IPS-20b (cell line): ENCODE results near the gene TAL1.

ENCODE experiments used
- H3K27ac ChIP-seq: one replicate; pipeline ENCODE4 v1.5.1; 2013; ENCODE audit warnings: low read length
- H3K27me3 ChIP-seq: 2 replicates; pipeline ENCODE4 v1.6.1; 2013; ENCODE audit warnings: mild to moderate bottlenecking, low read length, inconsistent platforms; ENCODE audit not compliant: insufficient read depth
- H3K36me3 ChIP-seq: 2 replicates; pipeline ENCODE4 v1.6.1; 2013; ENCODE audit warnings: low read depth, mild to moderate bottlenecking, inconsistent platforms, low read length, moderate library complexity; ENCODE audit not compliant: insufficient read depth
- H3K4me1 ChIP-seq: 2 replicates; pipeline ENCODE4 v1.6.1; 2013; ENCODE audit warnings: mild to moderate bottlenecking, control low read depth, inconsistent platforms, low read length, moderate library complexity; ENCODE audit not compliant: insufficient read depth
- H3K4me3 ChIP-seq: 2 replicates; pipeline ENCODE4 v1.5.1; 2013; ENCODE audit warnings: mild to moderate bottlenecking, low read length, inconsistent platforms
- H3K9ac ChIP-seq: 2 replicates; pipeline ENCODE4 v1.6.1; 2013; ENCODE audit warnings: low read depth, mild to moderate bottlenecking, inconsistent platforms, low read length, moderate library complexity
- H3K9me3 ChIP-seq: 2 replicates; pipeline ENCODE4 v1.6.1; 2013; ENCODE audit warnings: mild to moderate bottlenecking, low read depth, low read length, inconsistent platforms; ENCODE audit not compliant: insufficient read depth

The TAL1 gene

DNA sequence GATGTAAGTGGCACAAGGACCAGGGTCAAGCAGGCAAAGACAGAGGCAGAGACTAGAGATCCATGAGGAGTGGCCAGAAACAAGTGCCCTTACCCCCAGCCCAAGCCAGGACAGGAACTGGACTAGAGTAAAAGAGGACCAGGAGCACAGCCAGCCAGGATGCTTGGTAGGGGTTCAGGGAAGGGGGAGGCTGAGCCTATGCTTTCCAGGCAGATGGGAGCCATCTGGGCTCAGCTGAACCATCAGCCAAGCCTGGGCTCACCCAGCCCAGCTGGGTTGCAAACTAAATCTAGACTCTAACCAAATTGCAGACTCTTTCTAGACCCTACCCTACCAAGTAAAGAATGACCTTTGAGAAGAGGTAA, 57.4 kb downstream of the TAL1 start:
- no peak overlapping the region for H3K27ac ChIP-seq
- H3K4me3 ChIP-seq: no peak overlapping the region
- H3K36me3 ChIP-seq: no peaks in the 10 kb centered on the region
- H3K9me3 ChIP-seq: no peaks in the 10 kb centered on the region
- no peaks in the 10 kb centered on the region for H3K4me1 ChIP-seq
- H3K27me3 ChIP-seq: peaks cover 5% of the 10 kb centered on the region
- no peak overlapping the region for H3K9ac ChIP-seq

DNA sequence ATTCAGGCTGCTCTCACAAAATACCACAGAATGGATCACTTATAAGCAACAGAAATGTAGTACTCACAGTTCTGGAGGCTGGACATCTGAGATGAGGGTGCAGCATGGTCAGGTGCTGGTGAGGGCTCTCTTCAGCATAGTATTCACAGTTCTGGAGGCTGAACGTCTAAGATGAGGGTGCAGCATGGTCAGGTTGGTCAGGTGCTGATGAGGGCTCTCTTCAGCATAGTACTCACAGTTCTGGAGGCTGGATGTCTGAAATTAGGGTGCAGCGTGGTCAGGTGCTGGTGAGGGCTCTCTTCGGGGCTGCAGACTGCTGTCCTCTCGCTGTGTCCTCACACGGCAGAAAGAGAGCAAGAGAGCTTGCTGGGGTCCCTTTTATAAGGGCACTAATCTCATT, 59.2 kb downstream of the TAL1 start:
- Histone ChIP-seq H3K27me3 (no peaks in the 10 kb centered on the region), H3K9me3 (no peaks in the 10 kb centered on the region), H3K4me1 (no peaks in the 10 kb centered on the region), H3K4me3 (no peak overlapping the region), H3K27ac (no peak overlapping the region), H3K36me3 (no peaks in the 10 kb centered on the region), H3K9ac (no peak overlapping the region)
